ENCODE data around the gene ARHGEF4. TPM values are rescaled to one million over a fixed set of nuclear protein-coding genes. Genes with fewer than 3 reads are reported as not detected.

The ARHGEF4 gene
- total and polyA plus RNA-seq, 2 donors, result 7.0 to 18.2 TPM

GRCh38 chr2:130930740-130931659 is 94.3 kb downstream of the ARHGEF4 start:
- no peak for DNase-seq (ENCODE audit: extremely low spot score)
- H3K27ac ChIP-seq (ENCODE audit: low read depth), result no peak overlapping the region
- H3K36me3 ChIP-seq (ENCODE audit: insufficient read depth), result no peaks in the 10 kb centered on the region
- WGBS, result 84% methylated on average over 12 of the region's 12 CpGs
- no peak overlapping the region for H3K4me3 ChIP-seq (ENCODE audit: low read depth, low read length)
- no peaks in the 10 kb centered on the region for H3K4me1 ChIP-seq (ENCODE audit: insufficient read depth)

GRCh38 chr2:130933501-130933900 is 96.8 kb downstream of the ARHGEF4 start:
- WGBS, result 45% methylated on average over 2 of the region's 2 CpGs
- Histone ChIP-seq H3K4me3 (ENCODE audit: low read depth, low read length) (no peak overlapping the region), H3K4me1 (ENCODE audit: insufficient read depth) (no peaks in the 10 kb centered on the region), H3K27ac (ENCODE audit: low read depth) (no peak overlapping the region), H3K36me3 (ENCODE audit: insufficient read depth) (no peaks in the 10 kb centered on the region)
- DNase-seq (ENCODE audit: extremely low spot score), result no peak

GRCh38 chr2:130936451-130936850 is 99.7 kb downstream of the ARHGEF4 start:
- no peak for DNase-seq (ENCODE audit: extremely low spot score)
- Histone ChIP-seq H3K4me3 (ENCODE audit: low read depth, low read length) (no peak overlapping the region), H3K27ac (ENCODE audit: low read depth) (no peak overlapping the region)

GRCh38 chr2:130947967-130948366 is 111.3 kb downstream of the ARHGEF4 start:
- Histone ChIP-seq H3K4me1 (ENCODE audit: insufficient read depth) (no peaks in the 10 kb centered on the region), H3K27ac (ENCODE audit: low read depth) (no peak overlapping the region), H3K4me3 (ENCODE audit: low read depth, low read length) (no peak overlapping the region), H3K36me3 (ENCODE audit: insufficient read depth) (no peaks in the 10 kb centered on the region)
- 85% methylated on average over 6 of the region's 6 CpGs for WGBS
- DNase-seq (ENCODE audit: extremely low spot score), result no peak

More at GRCh38 chr2:130936451-130936850, 99.7 kb downstream of the ARHGEF4 start:
- Histone ChIP-seq H3K36me3 (ENCODE audit: insufficient read depth) (no peaks in the 10 kb centered on the region), H3K4me1 (ENCODE audit: insufficient read depth) (no peaks in the 10 kb centered on the region)

- no peaks in the 10 kb centered on the region for H3K36me3 ChIP-seq (ENCODE audit: insufficient read depth)
- DNase-seq (ENCODE audit: extremely low spot score), result no peak
- no peak overlapping the region for H3K4me3 ChIP-seq (ENCODE audit: low read depth, low read length)
- H3K4me1 ChIP-seq (ENCODE audit: insufficient read depth), result no peaks in the 10 kb centered on the region
- 63% methylated on average over 6 of the region's 6 CpGs for WGBS
- no peak overlapping the region for H3K27ac ChIP-seq (ENCODE audit: low read depth)
These were observed 113.2 kb downstream of the ARHGEF4 start for GRCh38 chr2:130949954-130950353.

- Histone ChIP-seq H3K27ac (ENCODE audit: low read depth) (no peak overlapping the region), H3K4me1 (ENCODE audit: insufficient read depth) (no peaks in the 10 kb centered on the region), H3K36me3 (ENCODE audit: insufficient read depth) (no peaks in the 10 kb centered on the region), H3K4me3 (ENCODE audit: low read depth, low read length) (no peak overlapping the region)
- no peak for DNase-seq (ENCODE audit: extremely low spot score)
These were observed 114.3 kb downstream of the ARHGEF4 start for GRCh38 chr2:130951018-130951417.

GRCh38 chr2:130954873-130955272 is 118.2 kb downstream of the ARHGEF4 start:
- Histone ChIP-seq H3K36me3 (ENCODE audit: insufficient read depth) (no peaks in the 10 kb centered on the region), H3K27ac (ENCODE audit: low read depth) (no peak overlapping the region), H3K4me3 (ENCODE audit: low read depth, low read length) (no peak overlapping the region), H3K4me1 (ENCODE audit: insufficient read depth) (no peaks in the 10 kb centered on the region)
- 84% methylated on average over 1 of the region's 1 CpG for WGBS
- no peak for DNase-seq (ENCODE audit: extremely low spot score)

- DNase-seq (ENCODE audit: extremely low spot score), result no peak
- Histone ChIP-seq H3K36me3 (ENCODE audit: insufficient read depth) (no peaks in the 10 kb centered on the region), H3K4me3 (ENCODE audit: low read depth, low read length) (no peak overlapping the region), H3K4me1 (ENCODE audit: insufficient read depth) (no peaks in the 10 kb centered on the region), H3K27ac (ENCODE audit: low read depth) (no peak overlapping the region)
- WGBS, result 31% methylated on average over 2 of the region's 2 CpGs
These were observed 121.2 kb downstream of the ARHGEF4 start for GRCh38 chr2:130957915-130958314.

GRCh38 chr2:130963196-130963848 is 126.6 kb downstream of the ARHGEF4 start:
- Histone ChIP-seq H3K27ac (ENCODE audit: low read depth) (no peak overlapping the region), H3K4me3 (ENCODE audit: low read depth, low read length) (peak overlapping the region; percentile 32), H3K4me1 (ENCODE audit: insufficient read depth) (no peaks in the 10 kb centered on the region), H3K36me3 (ENCODE audit: insufficient read depth) (no peaks in the 10 kb centered on the region)
- no peak for DNase-seq (ENCODE audit: extremely low spot score)
- 1% methylated on average over 90 of the region's 90 CpGs for WGBS

- H3K36me3 ChIP-seq (ENCODE audit: insufficient read depth), result no peaks in the 10 kb centered on the region
- H3K4me1 ChIP-seq (ENCODE audit: insufficient read depth), result no peaks in the 10 kb centered on the region
- no peak overlapping the region for H3K27ac ChIP-seq (ENCODE audit: low read depth)
- DNase-seq (ENCODE audit: extremely low spot score), result no peak
- peak overlapping the region; percentile 32 for H3K4me3 ChIP-seq (ENCODE audit: low read depth, low read length)
- WGBS, result 2% methylated on average over 81 of the region's 84 CpGs
These were observed 127.4 kb downstream of the ARHGEF4 start for GRCh38 chr2:130963849-130964793.

- Histone ChIP-seq H3K4me3 (ENCODE audit: low read depth, low read length) (no peak overlapping the region), H3K36me3 (ENCODE audit: insufficient read depth) (no peaks in the 10 kb centered on the region), H3K4me1 (ENCODE audit: insufficient read depth) (no peaks in the 10 kb centered on the region), H3K27ac (ENCODE audit: low read depth) (no peak overlapping the region)
- 75% methylated on average over 3 of the region's 3 CpGs for WGBS
- DNase-seq (ENCODE audit: extremely low spot score), result no peak
These were observed 128.2 kb downstream of the ARHGEF4 start for GRCh38 chr2:130964931-130965330.

- no peak for DNase-seq (ENCODE audit: extremely low spot score)
- 44% methylated on average over 15 of the region's 15 CpGs for WGBS
- Histone ChIP-seq H3K4me3 (ENCODE audit: low read depth, low read length) (no peak overlapping the region), H3K36me3 (ENCODE audit: insufficient read depth) (no peaks in the 10 kb centered on the region), H3K4me1 (ENCODE audit: insufficient read depth) (no peaks in the 10 kb centered on the region), H3K27ac (ENCODE audit: low read depth) (no peak overlapping the region)
These were observed 129.5 kb downstream of the ARHGEF4 start for GRCh38 chr2:130966149-130966774.
